Measurements from ENCODE around the gene PANX2.

- no peak for TF ChIP-seq CTCF (IDR thresholded peaks at IDR 0.05)
- no peak for TF ChIP-seq POLR2A (IDR thresholded peaks at IDR 0.05)
These were observed 8.6 kb downstream of the PANX2 start for GRCh38 chr22:50178871-50179869.

All from breast epithelium (tissue), 3 donors.